Measurements from ENCODE around the gene DUOXA2.
"Not testable (repeated sequence)": the region's sequence is repeated elsewhere in the genome, so short reads cannot be mapped to it uniquely, and the experiment has no call there.

The DUOXA2 gene

DNA sequence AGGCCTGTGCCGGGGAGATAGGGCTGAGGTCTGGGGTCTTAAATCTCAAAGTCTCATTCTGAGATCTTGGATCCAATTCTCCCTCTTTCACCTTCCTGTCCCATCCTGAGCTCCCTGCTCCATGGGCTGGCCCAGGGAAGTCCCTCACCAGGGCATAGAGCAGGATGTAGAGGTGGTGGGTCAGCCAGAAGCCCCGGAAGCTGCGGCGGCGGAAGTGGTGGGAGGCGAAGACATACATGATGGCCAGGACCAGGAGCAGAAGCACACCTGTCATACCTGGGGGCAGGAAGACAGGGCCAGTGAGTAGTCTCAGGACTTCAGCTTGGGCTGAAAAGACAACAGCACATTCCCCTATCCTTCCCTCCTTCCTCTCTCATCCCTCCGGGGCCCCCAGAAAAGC lies 16.7 kb upstream of the DUOXA2 start:
- no peak for DNase-seq

DNA sequence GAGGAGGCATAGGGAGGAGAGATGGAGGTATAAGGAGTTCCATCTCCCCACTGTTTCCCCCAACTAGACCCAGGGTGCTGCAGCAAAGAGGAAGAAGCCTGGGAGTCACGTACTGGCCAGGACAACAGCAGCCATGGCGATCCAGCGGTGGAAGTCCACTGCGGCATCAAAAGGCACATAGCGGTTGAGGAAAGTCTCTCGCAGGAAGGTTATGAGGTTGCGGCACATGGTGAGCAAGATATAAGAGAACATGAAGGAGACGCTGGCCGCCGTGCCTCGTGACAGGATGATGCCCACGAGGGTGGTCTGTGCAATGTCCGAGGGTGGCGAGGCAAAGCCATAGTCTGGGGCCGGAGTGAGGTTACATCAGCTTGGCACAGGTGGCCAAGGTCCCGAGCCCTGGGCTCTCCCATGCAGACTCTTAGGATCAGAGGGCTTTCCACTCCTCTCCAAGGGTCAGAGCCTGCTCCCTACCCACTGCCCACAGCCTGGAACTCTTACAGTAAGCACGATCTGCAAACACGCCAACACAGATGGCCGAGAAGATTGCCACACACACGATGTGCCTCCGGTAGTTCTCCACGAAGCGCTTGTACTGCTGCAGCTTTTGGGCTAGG lies 14.5 kb upstream of the DUOXA2 start:
- DNase-seq: no peak

DNA sequence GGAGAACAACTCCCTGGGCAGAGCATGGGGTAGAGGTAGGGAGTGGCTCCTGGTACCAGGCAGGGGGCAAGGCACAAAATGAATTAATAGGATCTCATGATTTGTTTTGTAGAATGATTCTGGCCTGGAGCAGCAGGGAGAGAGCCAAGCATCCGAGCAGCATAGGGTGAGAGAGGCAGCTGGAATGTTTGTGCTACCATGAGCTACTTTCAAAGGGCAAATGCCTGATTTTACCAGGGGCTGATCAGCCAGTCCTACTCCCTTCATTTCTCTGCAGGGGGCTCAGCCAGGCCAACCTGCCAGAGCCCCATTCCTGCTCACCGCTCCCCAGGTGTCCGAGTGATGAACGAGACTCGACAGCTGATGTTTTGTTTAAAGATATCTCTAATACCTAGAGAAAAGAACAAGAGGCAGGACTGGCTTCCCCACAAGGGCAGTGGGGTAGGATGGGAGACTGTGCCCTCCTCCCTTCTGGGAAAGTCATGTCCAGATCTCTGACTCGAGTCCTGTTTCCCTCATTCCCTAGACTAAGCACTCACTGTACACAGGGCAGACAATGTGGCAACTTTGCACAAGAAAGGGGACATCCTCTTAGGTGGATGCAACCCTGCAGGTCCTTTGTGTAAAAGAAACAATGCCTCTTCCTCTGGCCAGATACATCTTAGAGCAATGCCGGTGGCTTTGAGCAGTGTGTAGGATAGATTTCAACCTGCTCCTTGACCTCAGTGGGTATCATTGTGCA lies 13.1 kb upstream of the DUOXA2 start:
- no peak for DNase-seq

DNA sequence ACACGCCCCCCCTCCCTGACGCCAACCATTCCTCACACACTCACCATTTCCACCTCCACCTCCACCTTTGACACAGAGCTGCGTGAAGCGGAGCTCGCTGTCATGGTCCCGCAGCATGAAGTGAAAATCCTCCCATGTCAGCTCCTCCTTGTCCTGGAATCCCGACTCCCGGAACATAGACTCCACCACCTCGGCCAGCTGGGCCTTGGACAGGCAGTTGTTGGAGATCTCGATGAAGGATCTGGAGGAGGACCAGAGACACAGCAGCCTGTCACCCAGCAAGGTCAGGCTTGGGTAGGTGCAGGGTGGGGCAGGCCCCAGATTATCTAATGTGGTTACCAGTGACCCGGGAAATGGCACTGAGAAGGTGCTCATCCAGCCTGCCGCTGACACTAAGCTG lies 12.4 kb upstream of the DUOXA2 start:
- DNase-seq: no peak

DNA sequence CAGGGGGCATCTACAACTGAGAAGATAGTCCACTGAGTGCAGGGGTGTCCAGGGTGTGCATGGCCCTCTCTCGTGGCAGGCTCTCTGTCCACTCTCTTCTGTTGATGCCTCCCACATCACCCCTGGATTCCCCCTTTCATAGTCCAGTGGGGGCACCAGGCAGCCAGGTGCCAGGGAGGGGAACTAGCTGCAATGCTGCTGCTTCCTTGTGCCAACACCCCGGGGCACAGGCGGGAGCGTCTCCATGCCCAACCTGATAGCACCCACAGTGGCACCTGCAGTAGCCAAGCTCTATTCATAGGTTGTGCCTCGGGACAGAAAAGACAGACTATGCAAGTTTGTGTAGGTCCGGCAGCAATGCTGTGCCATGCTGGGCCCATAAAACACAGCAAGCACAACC lies 11.9 kb upstream of the DUOXA2 start:
- DNase-seq: no peak

DNA sequence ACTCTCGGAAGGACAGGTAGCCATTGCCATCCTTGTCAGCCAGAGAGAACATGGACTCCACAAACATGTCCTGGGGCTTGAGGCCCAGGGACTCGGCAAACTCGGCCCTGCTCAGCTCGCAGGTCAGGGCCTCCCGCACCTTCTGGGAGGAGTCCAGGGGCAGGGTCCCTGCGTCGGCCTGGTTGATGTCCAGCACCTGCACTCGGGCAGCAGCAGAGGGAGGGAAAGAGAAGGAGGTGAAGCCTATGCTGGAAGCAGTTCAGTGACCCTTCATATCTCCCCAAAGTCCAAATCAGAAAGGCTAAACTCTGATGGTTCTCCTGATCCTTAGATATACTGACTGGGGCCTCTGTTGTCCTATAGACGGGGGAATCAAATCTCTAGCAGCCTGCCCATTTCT lies 10.0 kb upstream of the DUOXA2 start:
- not testable (repeated sequence) for DNase-seq

DNA sequence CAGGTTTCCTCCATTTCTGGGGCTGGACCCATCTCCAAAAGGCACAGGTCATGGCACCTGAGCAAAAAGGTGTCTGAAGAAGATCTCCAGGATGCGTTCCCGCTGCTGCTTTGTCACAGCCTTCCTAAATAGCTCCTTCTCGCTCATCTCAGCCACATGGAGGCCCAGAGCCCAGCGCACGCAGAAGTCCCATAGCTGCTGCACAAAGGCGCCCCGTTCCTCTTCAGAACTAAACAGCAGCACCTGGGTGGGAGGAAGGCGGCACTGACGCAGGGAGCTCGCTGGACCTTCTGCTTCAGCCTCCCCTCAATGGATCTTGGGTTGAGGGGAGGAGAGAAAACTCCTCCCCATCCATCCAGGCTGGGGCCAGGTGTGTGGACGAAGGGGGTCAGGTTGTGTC lies 8.5 kb upstream of the DUOXA2 start:
- no peak for DNase-seq

DNA sequence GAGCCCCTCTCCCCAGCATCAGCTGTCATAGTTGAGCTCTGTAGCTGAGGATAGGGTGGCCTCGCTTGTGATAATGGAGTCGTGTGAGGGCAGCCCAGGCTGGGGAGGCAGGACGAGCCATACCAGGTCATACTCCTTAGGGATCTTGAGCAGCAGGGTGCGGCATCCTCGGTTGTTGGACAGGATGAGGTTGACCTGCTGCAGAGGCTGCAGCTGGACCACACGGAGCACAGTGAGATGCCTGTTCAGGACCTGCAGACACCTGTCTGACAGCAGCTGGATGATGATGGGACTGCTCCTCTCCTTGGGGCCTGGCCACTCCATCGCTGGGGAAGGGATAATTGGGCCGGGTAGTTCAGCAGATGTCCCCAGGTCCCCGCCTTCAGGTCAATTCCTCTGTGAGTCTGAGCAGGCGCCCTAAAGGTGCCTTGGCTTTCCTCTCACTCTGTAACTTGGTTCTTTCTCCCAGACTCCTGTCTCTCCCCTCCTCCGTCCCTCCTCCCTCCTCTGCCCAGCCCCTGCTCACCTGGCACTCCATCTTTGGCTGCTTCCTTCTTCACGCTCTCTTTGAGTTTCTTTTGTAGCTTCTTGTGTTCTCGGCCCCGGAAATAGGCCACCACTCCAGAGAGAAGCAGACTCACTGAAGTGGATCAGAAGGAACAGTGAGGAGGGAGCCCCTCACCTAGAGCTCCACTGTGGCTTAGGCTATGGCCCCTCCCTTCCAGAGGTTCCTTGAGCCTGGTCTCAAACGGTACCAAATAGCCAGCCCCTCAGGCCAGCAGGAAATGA lies 7.9 kb upstream of the DUOXA2 start:
- DNase-seq: no peak

DNA sequence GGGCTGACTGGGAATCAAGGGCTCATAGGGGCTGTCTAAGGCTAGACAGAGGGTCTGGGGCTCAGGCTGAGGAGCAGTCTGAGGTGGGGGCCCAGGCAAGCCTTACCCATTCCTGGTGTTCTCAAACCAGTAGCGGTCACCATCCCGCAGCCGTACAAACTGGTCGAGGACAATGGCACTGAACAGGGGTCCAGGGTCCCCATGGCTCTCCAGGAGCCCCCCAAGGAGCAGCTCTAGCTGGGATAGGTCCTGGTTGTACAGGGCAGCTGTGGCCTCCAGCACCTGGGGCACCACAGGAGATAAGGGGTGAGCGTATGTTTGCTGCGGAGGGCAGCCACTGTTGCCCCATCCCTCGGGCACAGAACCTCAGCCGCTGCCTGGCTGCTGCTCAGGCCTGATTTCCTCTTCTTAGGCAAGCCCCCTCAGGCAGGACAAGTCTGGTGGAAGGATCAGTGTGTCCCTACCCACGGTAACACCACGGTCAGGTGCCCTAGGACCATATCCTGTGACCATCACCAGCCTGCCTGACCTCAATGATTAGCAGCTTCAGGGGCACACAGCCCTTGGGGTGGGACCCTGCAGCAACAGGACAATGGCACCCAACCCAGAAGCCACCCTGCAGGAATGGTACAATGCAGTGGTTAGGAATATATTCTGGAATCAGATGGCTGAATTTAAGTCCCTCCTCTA lies 6.0 kb upstream of the DUOXA2 start:
- DNase-seq: no peak

DNA sequence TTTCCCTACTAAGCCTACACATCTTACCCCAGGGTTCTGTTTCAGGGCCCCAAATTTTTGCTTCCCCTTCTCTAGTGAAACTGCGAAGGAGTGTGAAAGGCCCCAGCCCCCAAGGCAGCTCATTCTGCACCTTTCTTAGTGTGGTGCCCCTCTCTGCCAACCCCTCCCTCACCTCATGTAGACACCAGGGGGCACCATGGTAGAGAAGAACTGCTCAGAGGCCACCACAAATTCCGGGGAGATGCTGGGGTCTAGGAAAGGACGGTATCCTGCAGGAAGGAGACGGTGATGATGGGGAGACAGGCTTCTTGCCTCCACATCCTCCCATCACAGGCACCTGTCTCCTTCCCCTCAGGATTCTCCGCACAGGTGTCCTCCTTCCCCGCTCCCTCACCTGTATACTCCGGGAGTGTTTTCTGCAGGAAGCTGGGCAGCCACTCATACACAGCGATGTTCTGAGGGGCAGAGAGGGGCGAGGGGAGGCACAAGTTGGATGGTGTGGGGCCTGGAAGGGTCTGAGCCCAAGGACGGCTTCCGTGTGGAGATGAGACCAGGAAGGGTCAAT lies 3.8 kb upstream of the DUOXA2 start:
- DNase-seq: no peak

DNA sequence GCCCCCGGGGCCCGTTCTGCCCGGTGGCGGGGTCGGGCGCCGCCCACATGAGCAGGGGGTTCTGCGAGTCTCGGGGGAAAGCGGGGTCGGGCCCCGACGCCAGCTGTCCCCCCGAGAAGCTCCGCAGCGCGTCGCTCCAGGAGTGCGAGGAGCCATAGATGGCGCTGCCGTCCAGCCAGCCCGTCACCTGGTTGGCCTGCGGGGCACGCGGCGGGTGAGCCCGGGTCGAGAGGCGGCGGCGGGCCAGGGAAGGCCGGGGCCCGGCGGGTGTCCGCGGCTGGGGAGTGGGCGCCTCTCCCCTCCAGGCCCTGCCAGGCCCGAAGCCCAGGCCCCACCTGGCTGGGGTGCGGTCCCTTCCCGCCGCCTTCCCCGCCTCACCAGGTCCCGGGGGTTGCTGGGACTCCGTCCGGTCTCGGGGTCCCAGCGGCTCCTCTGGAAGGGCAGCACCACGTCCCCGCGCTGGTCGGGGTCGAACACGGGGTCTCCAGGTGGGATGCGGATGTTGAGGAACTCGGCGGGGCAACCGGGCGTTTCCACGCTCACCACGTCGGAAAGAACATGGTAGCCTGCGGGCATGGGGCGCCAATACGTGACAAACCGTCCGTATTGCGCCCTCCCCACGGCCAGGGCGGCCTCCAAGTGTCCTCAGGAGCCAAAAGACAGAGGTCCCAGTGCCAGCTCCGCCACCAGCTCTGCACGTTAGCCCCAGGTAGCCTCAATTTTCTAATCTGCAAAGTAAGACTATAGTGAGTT lies 2.6 kb upstream of the DUOXA2 start:
- no peak for DNase-seq

DNA sequence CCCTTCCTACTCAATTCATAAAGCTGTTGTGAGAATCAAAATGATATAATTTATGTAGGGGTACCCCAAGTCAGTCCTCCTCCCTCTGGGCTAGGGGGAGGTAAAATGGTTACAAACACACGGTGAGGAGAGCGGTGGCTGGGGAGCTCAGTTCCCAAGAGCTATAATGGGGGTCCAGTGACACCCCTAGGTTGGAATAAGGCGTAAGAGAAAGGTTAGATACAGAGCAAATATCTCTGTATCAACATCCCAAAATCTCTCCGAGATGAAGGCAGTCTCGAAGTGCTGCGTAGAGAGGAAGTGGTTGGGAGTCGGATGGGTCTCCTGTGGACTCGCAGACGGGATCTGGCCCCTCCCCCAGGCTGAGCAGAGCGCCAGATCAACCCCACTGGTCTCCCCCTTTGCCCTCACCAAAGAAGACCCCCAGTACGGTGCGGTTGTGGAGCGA lies 2.0 kb upstream of the DUOXA2 start:
- no peak for DNase-seq

DNA sequence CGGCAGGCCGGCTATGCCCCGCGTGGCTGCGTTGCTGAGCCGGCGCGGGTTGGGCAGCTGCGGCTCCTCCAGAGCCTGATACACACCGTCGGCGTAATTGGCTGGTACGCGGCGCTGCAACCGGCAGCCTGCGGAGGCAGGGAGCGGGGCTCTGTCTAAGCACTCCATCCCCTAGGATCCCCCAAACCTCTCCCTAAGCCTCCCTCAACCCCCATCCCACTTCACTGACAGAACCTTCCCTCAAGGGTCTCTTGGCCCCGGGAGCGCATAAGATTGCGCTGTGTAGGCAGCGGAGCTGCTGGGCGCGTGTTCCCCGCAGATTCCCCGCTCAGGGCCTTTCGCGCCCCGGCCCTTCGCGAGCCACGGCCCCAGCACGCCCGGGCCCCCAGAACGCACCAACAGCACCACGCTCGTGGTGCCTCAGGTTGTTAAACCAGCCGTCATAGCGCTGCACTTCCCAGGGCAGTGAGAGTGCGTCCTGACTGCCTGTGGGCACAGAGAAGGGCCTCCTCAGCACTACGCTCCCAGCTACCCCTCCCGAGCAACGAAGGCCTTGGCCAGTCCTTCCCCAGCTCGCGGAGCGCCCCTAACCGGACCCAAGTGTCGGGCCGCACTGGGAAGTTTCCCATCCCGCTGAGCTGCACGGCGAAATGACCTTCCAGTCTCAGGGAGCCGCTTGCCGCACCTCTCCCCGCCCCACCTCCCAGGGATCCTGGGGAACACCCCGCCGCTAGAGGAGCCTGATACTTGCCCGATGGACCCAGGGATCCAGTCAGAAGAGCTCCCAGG lies 1.3 kb upstream of the DUOXA2 start:
- no peak for DNase-seq

DNA sequence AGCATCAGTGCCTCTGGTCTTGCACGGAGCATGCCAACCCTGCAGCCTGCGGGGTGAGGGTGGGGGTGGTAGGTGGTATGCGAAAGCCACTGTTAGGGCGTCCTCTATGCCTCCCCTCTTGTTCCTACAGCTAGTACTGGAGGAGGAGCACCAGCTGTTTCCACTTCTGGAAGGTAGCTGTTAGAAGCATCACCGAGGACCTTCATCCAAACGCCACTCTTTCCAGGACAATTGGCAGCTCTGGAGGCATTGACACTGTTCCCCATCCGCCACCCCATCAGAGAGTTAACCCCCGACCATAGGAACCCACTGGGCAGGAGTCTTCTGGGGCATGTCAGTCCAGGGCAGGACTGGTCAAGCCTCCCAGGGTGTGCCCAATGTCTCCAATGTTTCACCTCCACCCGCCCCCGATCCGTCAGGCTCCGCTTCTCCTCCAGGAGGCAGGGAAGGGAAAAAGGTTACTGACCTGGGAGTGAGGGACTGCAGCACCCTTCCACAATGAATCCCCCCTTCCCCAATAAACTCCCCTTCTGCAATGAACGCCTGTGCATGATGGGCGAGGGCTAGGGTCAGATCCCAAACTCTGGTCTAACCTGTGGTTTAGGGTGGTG lies 641 bp upstream of the DUOXA2 start:
- DNase-seq: no peak

DNA sequence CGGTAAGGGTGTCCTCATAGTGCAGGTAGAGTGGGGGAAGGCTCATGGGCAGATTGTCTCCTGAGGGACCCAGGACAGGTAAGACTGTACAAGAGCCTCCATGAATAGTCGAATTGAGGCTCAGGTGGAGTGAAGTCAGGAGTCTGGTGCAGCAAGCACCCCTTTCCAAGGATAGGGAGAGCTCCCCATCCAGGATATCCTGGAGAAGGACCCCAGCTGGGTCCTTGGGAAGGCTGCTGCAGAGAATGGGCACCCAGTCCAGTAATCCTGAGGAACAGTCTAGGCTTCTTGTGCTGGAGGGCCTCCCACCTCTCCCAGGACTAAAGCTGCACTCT lies 592 bp downstream of the DUOXA2 start:
- DNase-seq: no peak

DNA sequence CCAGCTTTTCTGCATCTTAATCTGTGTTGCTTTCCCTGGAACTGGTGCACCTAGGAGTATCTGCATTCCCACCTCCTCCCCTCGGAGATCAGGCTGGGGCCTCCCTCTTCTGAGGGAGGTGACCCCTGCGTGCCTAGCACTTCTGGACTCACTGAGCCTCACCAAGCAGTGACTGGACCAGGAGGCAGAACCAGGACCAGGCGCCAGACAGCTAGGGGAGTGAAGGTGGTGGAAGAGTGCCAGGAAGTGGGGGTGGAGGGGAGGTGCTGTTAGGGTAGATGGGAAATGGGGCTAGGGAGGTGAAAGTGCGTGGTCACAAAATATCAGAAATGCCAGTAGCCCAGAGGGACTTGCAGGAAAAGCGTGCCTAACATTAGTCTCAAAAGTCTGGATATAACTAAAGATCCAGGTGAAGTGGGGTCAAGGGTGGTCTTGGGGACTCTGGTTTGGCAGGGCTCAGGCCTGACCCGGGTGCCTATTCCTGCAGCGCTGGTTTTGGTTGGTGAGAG lies 1.2 kb downstream of the DUOXA2 start:
- no peak for DNase-seq

DNA sequence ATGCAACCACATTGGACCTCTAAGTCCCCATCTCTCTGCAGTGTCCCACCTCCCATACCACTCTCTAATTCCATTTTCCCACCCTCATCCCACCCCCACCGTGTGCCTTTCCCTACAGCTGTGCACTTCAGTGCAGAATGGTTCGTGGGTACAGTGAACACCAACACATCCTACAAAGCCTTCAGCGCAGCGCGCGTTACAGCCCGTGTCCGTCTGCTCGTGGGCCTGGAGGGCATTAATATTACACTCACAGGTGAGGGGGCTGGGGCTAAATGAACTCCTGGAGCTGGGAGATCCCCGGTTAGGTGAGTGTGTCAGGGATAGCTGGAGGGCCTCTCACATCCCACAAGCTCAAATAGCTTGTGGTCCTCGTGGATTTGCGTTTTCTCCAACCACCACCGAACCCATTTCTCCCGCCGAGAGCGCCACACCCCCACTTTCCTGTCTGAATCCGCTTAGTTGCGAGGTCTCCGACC lies 1.9 kb downstream of the DUOXA2 start:
- DNase-seq: no peak

DNA sequence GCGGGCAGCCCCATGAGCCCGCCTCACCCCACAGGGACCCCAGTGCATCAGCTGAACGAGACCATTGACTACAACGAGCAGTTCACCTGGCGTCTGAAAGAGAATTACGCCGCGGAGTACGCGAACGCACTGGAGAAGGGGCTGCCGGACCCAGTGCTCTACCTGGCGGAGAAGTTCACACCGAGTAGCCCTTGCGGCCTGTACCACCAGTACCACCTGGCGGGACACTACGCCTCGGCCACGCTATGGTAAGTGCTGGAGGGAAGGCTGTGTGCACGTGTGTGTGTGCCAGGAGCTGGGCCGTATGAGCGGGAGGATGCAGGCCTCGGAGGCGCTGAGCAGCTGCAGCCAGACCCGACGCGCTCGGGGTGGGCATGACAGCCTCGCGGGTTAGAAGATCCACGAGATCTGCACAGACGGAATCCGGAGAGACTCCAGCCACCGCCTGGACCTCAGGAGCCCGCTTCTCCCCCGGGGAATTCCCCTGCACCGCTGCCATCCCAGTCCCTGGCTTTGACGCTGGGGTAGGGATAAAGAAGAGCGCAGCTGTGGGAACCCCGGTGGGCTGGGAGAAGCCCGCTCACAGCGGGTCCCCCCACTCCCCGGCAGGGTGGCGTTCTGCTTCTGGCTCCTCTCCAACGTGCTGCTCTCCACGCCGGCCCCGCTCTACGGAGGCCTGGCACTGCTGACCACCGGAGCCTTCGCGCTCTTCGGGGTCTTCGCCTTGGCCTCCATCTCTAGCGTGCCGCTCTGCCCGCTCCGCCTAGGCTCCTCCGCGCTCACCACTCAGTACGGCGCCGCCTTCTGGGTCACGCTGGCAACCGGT lies 2.6 kb downstream of the DUOXA2 start:
- no peak for DNase-seq

DNA sequence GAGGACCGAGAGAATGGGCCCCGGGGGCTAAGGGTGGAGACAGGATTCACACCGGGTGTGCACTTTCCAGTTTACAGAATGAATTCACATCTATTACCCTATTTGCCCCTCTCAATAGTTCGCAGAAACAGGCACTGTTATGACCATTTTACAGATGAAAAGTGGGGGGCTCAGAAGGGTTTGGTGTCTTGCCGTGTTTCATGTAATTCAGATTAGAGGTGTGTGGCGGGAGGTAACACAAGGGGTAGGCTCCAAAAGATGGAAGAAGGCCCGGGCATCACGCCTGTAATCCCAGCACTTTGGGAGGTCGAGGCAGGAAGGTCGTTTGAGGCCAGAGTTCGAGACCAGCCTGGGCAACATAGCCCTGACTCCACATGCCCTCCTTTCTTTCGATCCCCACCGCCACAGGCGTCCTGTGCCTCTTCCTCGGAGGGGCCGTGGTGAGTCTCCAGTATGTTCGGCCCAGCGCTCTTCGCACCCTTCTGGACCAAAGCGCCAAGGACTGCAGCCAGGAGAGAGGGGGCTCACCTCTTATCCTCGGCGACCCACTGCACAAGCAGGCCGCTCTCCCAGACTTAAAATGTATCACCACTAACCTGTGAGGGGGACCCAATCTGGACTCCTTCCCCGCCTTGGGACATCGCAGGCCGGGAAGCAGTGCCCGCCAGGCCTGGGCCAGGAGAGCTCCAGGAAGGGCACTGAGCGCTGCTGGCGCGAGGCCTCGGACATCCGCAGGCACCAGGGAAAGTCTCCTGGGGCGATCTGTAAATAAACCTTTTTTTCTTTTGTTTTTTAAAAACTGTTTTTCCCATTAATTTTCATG lies 3.4 kb downstream of the DUOXA2 start:
- DNase-seq: no peak
